ENCODE measurements around the gene HLF. TPM values are rescaled to one million over a fixed set of nuclear protein-coding genes. Genes with fewer than 3 reads are reported as not detected.

The HLF gene
- total RNA-seq, 6 donors from 2014 or later: 19.9 to 45.1 (median 26.1) TPM

GRCh38 chr17:55258578-55259135, 6.1 kb upstream of the HLF start:
- TF ChIP-seq POLR2A (IDR thresholded peaks at IDR 0.05): no peak
- no peak for TF ChIP-seq POLR2AphosphoS5 (IDR thresholded peaks at IDR 0.05)
- no peak for TF ChIP-seq EP300 (IDR thresholded peaks at IDR 0.05)
- no peak for TF ChIP-seq CTCF (IDR thresholded peaks at IDR 0.05)
- Histone ChIP-seq H3K27me3 (peaks cover 0 to 3% (median under 1%) of the 10 kb centered on the region in 4 donors), H3K9me3 (no peaks in the 10 kb centered on the region), H3K27ac (no peak overlapping the region), H3K36me3 (no peaks in the 10 kb centered on the region), H3K4me1 (peaks cover 0 to 4% (median 2%) of the 10 kb centered on the region in 4 donors), H3K4me3 (no peak overlapping the region)
- ATAC-seq (ENCODE audit: low FRiP score in 2 of 2) (no peak), DNase-seq (no peak)
- 78 to 84% methylated on average over 3 of the region's 3 CpGs for WGBS, 2 donors

DNA sequence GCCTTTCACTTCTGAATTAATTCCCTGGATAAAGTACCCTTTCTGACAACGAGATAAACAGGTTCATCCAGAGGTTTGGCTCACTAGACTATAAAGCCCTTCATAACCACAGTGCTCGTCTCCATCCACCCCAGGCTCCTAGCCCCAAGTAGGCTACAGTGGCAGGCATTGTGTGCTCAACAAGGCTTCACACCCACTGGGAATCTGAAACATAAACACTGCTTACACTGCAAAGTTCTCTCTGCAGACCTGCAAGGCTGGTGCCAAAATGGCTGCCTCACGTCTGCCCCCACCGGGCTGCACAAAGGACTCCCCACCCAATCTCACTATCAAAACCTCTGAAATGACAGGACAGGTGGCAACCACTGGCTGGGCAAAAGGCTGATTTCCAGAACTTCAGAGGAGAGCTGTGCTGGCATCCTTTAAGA, 5.1 kb upstream of the HLF start:
- ATAC-seq (ENCODE audit: low FRiP score in 2 of 2) (no peak), DNase-seq (no peak)
- H3K27ac ChIP-seq: no peak overlapping the region
- TF ChIP-seq POLR2A (IDR thresholded peaks at IDR 0.05) (no peak), CTCF (IDR thresholded peaks at IDR 0.05) (no peak), POLR2AphosphoS5 (IDR thresholded peaks at IDR 0.05) (no peak), EP300 (IDR thresholded peaks at IDR 0.05) (no peak)
- peaks cover 0 to 12% (median 5%) of the 10 kb centered on the region in 4 donors for H3K27me3 ChIP-seq
- H3K4me3 ChIP-seq: no peak overlapping the region
- no peaks in the 10 kb centered on the region for H3K36me3 ChIP-seq
- peaks cover 9 to 15% (median 12%) of the 10 kb centered on the region in 4 donors for H3K4me1 ChIP-seq
- WGBS, 2 donors: 52 to 55% methylated on average over 4 of the region's 4 CpGs
- no peaks in the 10 kb centered on the region for H3K9me3 ChIP-seq

DNA sequence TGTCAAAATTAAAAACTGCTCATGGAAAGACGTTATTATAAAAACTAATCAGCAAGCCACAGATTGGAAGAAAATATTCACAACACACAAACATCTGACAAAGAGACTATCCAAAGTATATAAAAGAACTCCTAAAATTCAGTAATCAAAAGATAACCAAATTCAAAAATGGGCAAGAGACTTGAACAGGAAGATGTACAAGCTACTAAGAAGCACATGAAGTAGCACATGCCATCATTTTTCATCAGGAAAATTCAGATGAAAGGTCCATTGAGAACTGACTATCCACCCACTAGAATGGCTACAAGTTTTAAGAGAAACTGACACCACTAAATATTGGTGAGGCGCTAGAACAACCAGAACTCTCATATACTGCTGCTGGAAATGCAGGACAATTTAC, 3.4 kb upstream of the HLF start:
- 94 to 96% methylated on average over 2 of the region's 2 CpGs for WGBS, 2 donors
- TF ChIP-seq POLR2A (IDR thresholded peaks at IDR 0.05) (no peak), CTCF (IDR thresholded peaks at IDR 0.05) (no peak), POLR2AphosphoS5 (IDR thresholded peaks at IDR 0.05) (no peak), EP300 (IDR thresholded peaks at IDR 0.05) (no peak)

GRCh38 chr17:55263569-55264277, 1.0 kb upstream of the HLF start:
- Histone ChIP-seq H3K27ac (no peak overlapping the region), H3K36me3 (no peaks in the 10 kb centered on the region), H3K4me3 (peak overlapping the region in 3 of 4 donors; percentile 45 to 59 (median 56)), H3K4me1 (peaks cover 18 to 30% (median 24%) of the 10 kb centered on the region in 4 donors), H3K9me3 (no peaks in the 10 kb centered on the region), H3K27me3 (peaks cover 0 to 21% (median 9%) of the 10 kb centered on the region in 4 donors)
- DNase-seq (peak in 1 of 2 donors; percentile 73), ATAC-seq (ENCODE audit: low FRiP score in 2 of 2) (no peak)
- TF ChIP-seq POLR2AphosphoS5 (IDR thresholded peaks at IDR 0.05) (no peak), EP300 (IDR thresholded peaks at IDR 0.05) (no peak), CTCF (IDR thresholded peaks at IDR 0.05) (no peak), POLR2A (IDR thresholded peaks at IDR 0.05) (no peak)
- WGBS, 2 donors: 9 to 11% methylated on average over 24 to 27 of the region's 31 CpGs

More for the DNA sequence above, 3.4 kb upstream of the HLF start:
- DNase-seq: no peak
- H3K4me1 ChIP-seq: peaks cover 10 to 27% (median 21%) of the 10 kb centered on the region in 4 donors
- H3K36me3 ChIP-seq: no peaks in the 10 kb centered on the region
- H3K27me3 ChIP-seq: peaks cover 0 to 21% (median 9%) of the 10 kb centered on the region in 4 donors
- H3K4me3 ChIP-seq: no peak overlapping the region
- no peak overlapping the region for H3K27ac ChIP-seq
- no peaks in the 10 kb centered on the region for H3K9me3 ChIP-seq
- no peak for ATAC-seq (ENCODE audit: low FRiP score in 2 of 2)

All from upper lobe of left lung (tissue), 6 donors.